GM21529 (cell line): ENCODE measurements around the gene AP1M1.
"Not testable (repeated sequence)": the region's sequence is repeated elsewhere in the genome, so short reads cannot be mapped to it uniquely, and the experiment has no call there.

Source experiments
- ATAC-seq: cut with Tn5 transposase; IDR thresholded peaks from one replicate; pipeline ENCODE4 v1.9.1; 2021; ENCODE audit not compliant: unreplicated experiment

AP1M1 gene

DNA sequence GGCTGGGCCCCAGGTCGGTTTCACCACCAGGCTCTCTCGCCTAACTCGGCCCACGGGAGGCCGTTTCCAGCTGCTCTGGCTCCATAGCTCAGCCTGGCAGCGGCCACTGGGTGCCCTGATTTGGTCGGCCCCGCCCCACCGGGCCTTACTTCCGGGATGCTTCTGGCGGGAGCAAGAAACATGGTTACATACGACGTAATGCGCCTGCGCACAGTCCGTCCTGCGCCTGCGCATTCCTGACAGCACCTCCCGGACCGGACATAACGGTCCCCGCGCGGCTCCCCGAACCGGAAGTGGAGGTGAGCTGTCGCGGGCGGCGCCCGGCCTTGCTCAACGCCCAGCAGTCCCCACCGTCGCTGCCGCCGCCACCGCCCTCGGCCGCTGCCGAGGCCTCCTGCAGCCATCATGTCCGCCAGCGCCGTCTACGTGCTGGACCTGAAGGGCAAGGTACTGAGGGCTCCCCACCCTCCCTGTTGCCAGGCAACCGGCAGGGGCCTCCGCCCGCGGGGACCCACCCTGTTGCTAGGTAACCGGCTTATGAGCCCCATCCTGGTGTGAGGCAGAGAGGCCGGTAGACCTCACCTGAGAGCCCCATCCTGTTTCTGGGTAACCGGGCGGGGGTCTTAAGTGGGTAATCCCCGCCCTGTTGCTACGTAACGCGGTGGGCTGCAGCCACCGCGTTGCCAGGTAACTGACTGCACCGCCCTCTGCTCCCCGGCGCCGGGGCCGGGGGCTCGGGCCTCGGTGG lies at the start of gene AP1M1:
TSS of gene AP1M1 (plus strand) at position 290 of the 748 bp plus-strand sequence. CDS start at position 406, 116 bp downstream.
- peak; percentile 79 for ATAC-seq

DNA sequence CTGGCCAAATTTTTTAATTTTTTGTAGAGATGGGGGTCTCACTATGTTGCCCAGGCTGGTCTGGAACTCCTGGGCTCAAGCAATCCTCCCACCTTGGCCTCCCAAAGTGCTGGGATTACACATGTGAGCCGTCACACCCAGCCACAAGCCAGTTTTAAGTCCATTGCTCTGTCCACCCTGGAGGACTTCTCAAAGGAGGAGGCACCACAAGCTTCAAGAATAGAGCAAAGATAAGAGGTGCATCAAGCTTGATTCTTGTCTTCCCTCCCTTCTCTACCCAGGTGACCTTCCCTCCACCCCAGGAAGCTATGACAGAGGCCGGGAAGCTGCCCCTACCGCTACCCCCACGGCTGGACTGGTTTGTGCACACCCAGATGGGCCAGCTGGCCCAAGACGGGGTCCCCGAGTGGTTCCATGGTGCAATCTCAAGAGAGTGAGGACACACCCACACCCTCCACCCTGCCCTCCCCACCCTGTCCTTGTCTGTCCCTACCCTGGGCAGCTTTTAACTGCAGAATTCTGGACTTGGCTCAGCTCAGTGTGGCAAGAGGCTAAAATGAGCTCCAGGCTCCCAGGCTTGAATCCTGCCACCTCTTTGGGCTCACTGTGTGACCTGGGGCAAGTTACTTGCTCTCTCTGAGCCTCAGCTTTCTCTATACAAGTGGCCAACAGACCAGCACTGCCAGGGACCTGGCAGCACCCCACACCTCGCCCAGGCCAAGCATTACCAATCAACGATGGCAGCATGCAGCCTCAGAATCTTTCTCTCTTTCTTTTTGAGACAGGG lies 49.1 kb upstream of the AP1M1 start:
- ATAC-seq = no peak

DNA sequence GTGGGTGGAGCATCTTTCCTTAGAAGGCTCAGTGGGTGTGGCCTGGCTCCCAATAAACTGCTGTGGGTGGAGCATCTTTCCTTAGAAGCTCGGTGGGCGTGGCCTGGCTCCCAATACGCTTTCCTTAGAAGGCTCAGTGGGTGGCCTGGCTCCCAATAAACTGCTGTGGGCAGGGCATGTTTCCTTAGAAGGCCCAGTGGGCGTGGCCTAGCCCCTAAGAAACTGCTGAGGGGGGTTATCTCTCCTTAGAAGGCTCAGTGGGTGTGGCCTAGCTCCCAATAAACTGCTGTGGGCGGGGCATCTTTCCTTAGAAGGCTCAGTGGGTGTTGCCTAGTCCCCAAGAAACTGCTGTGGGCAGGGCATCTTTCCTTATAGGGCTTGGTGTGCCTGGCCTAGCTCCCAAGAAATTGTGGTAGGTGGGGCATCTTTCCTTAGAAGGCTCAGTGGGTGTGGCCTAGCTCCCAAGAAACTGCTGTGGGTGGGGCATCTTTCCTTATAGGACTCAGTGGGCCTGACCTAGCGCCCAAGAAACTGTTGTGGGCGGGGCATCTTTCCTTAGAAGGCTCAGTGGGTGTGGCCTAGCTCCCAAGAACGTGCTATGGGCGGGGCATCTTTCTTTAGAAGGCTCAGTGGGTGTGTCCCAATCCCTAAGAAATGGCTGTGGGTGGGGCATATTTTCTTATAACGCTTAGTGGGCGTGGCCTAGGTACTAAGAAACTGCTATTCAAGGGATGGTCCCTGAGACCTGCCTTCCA lies 44.0 kb upstream of the AP1M1 start:
- no peak for ATAC-seq

DNA sequence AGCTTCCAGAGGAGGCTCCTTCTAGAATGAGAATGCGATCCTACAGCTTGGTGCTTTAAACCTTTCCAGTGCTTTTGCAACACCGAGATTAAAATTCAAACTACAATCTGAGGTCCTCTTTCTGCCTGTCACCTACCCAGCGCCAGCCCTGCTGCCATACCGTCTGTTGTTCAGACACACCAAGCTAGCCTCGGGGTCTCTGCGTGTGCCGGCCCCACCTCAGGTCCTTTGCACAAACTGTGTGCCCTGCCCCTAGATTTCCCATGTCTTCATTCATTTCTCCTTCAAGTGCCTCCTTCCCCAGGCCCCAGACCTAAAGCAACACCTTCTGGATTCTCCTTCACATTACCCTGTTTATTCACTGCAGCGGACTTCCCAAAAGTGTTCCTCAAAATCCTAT lies 43.2 kb upstream of the AP1M1 start:
- ATAC-seq = no peak

DNA sequence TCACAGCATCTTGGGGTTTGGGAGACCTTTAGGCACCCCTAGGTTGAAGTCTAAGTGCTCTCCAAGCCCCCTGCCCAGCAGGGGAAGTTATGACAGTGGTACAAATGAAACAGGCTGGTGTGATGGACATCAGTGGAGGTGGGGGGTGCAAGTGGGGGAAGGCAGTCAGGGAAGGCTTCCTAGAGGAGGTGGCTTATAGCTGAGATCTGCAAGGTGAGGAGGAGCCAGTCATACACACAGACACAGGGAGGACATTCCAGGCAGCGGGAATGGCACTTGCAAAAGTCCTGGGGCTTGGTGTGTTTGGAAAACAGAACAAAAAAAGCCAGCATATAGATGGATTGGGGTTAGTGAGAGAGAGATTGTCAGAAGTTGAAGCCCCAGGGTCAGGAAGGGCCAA lies 42.6 kb upstream of the AP1M1 start:
- no peak for ATAC-seq

DNA sequence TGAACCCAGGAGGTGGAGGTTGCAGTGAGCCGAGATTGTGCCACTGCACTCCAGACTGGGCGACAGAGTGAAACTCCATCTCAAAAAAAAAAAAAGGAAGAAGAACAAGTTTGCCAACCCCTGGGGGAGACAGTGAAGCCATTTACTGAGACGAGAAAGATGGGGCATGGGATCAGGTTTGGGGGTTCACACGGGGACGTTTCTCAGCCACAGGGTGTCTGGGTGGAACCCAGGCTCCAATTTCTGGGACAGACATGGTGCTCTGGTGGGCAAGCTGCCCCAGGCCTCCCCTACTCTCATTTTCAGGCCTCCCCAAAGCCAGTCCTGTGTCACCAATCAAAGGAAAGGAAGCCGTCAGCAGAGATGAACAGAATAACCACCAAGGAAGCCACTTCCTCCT lies 40.8 kb upstream of the AP1M1 start:
- ATAC-seq = no peak

DNA sequence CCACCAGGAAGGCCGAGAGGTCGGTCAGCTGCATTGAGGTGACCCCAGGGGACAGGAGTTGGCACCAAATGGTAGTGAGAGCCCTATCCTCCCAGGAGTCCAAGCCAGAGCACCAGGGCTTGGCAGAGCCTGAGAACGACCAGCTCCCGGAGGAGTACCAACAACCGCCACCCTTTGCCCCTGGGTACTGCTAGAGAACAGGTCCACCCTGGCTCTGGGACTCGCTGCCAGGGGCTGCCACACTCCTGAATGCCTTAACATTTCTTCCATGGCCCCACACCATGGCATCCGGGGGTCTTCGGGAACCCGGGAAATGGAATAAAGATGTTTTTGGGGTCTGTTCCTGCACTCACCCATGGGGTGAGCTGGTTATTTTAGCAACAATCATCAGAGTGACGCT lies 40.1 kb upstream of the AP1M1 start:
- no peak for ATAC-seq

DNA sequence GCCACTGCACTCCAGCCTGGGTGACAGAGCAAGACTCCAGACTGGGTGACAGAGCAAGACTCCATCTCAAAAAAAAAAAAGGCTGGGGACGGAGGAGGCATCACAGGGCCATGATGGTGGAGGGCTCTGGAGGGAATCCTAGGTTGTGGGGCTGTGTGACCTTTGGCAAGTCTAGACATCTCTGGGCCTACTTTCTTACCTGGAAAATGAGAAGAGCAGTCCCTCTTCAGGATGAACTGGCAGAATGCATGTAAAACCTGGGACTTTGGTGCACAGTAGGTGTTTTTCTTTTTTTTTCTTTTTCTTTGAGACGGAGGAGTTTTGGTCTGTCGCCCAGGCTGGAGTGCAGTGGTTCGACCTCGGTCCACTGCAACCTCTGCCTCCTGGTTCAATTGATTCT lies 38.1 kb upstream of the AP1M1 start:
- no peak for ATAC-seq

DNA sequence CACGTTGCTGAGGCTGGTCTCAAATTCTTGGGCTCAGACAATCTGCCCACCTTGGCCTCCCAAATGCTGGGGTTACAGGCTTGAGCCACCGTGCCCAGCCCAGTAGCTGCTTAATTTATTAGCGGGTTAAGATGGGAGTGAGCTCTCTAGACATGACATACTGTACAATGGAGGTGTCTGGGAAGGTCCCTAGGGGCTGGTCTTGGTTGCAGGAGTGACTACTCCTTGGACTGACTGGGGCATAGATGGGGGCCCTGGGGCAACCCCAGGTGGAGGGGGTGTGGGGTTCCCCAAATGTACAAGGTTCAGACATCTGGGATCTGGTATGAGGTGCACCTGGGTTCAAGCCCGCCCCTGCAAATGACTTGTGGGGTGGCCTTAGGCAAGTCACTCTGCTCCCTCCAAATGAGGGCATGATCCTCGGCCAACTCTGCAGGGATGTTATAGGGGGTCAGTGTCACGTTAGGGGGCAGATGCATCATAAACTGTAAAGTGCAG lies 37.2 kb upstream of the AP1M1 start:
- ATAC-seq = no peak

DNA sequence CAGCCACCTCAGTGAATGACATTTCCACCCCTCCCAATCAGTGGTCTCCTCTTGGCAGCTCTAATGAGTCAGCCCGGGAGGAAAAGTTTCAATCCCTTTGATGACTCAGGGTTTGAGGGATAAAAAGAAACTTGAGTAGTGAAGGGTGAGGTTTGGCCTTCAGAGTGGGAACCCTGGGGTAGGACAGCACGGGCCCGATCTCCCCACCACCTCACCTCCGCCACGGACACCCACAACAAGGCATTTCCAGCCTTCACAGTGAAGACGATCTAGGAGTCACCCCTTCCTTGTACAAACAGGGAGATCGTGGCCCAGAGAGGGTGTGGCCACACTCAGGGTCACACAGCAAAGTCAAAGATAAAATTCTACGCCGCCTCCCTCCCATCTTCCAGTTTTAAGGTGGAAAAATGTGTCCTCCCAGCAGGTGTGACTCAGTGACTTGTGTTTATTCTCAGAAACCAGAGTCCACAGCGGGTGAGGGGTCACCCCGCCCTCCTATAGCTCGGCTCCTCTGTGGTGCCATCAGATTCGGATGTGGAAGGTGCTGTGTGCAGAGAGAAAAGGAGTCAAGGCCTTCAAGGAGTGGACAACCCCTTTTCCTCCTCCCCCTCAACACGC lies 36.7 kb upstream of the AP1M1 start:
- no peak for ATAC-seq

DNA sequence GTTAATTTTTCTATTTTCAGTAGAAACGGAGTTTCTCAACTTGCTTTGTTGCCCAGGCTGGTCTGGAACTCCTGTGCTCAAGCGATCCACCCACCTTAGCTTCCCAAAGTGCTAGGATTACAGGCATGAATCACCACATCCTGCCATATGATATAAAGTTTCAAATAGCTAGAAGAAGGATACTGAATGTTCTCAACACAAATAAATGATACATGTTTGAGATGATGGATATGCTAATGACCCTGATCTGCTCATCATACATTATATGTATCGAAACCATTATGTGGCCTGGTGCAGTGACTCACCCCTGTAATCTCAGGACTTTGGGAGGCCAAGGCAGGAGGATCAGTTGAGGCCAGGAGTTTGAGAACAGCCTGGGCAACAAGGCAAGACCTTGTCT lies 35.9 kb upstream of the AP1M1 start:
- ATAC-seq = no peak

DNA sequence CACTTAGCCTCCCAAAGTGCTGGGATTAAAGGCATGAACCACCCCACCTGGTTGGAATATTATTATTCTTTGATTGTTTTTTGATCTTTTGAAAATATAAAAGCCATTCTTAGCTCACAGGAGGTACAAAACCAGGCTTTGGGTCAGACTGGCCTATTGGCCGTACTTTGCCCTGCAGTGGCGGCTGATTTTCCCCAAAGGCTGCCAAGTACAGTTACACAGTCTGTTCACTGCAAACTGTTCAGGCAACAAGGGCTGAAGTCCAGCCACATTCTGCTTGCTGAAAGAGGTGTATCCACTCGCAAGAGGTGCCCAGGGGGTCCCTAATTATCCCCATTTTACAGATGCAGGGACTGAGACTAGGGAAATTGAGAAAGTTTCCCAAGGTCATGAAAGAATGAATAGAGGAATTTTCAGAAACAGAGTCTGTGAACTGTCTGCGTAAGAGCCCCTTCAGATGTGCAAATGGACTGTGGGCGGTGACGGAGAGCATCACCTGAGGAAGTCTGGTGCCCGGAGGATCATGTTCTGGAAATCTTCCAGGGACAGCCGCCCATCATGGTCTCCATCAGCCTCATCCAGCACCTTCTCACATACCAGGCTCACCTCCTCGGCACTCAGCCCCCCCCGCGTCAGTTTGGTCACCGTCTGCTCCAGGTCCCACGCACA lies 33.4 kb upstream of the AP1M1 start:
- ATAC-seq = no peak

DNA sequence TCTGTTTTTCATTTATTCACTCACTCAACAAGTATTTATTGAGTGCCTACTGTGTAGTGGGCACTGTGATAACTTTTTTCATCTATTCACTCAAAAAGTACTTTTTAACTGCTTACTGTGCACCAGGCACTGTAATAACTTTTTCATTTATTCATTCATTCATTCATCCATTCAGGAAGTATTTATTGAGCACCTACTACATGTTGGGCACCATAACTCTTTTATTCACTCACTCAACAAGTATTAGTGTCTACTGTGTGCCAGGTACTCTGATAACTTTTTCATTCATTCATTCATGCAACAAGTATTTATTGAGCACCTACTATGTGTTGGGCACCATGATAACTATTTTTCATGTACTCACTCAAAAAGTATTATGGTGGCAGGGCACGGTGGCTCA lies 31.3 kb upstream of the AP1M1 start:
- ATAC-seq = no peak

DNA sequence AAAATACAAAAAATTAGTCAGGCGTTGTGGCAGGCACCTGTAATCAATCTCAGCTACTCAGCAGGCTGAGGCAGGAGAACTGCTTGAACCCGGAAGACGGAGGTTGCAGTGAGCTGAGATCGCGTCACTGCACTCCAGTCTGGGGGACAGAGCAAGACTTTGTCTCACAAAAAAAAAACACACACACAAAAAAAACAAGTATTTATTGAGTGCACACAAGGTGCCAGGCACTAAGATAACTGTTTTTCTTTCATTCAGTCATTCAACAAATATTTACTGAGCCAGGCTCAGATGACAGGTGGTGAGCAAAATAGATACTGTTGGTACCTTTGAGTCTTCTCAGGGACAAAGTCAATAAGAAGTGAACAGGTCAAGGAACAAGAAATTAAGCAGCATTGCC lies 30.7 kb upstream of the AP1M1 start:
- ATAC-seq = no peak

DNA sequence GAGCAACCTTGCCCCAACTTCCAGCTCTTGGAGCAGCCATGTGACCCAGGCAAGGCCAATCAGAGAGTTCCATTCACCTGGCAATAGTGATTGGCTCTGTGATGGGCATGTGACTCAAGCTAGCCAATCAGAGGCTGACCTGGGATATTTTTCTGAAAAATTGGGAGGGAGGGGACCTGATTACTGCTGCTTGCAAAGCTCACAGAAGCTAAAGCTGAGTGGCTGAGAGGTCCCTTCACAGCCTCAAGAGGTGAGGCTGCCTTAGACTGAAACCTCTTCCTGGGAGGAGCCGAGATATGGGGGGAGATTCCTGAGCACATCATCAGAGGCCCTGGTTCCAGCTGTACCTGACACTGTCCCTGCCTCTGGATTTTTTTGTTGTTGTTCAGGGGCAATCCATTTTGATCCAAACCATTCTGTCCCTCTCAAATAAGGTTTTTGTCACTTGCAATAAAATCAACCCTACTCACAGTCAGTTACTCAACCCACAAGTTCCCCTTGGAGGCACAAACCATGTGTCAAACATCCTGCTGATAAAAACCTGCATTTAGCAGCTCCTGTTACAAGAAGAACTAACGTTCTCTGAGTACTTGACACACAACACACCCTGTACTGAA lies 29.1 kb upstream of the AP1M1 start:
- no peak for ATAC-seq

DNA sequence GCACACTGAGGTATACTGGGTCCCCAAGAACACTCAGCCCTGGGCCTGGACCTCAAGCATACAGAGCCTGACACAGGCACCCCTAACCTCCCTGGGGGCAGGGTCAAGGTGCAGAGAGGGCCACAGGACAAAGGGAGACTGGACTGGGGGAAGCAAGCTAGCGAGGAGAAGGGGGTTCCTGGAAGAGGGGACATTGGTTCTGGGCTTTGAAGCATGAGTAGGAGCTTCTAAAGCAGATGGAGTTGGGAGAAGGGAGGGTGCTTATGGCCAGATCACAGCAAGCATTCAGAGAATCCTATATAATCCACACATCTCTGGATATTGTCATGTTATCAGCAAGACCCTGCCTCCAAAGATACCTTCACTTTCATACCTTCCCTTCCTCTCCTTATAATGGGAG lies 27.6 kb upstream of the AP1M1 start:
- ATAC-seq = no peak

DNA sequence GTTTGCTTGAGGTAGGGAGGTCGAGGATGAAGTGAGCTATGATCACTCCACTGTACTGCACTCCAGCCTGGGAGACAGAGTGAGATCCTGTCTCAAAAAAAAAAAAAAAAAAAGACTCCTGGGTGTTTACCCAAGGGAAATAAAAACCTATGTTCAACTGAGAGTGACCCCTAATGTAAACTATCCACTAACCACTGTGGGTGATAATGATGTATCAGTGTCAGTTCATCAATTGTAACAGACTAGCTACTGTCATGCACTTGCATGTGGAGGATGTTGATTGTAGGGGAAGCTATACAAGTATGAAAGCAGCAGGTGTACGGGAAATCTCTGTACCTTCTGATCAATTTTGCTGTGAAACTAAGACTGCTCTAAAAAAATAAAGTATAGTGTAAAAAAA lies 21.8 kb upstream of the AP1M1 start:
- ATAC-seq = no peak

DNA sequence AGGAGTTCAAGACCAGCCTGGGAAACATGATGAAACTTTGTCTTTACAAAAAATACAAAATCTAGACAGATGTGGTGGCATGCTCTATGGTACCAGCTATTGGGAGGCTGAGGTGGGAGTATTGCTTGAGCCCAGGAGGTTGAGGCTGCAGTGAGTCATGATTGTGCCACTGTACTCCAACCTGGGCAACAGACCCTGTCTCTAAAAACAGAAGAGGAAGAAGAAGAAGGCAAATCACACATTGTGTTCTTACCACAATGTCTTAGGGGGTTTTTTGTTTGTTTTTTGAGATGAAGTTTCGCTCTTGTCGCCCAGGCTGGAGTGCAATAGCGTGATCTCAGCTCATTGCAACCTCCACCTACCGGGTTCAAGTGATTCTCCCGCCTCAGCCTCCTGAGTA lies 18.8 kb upstream of the AP1M1 start:
- not testable (repeated sequence) for ATAC-seq

DNA sequence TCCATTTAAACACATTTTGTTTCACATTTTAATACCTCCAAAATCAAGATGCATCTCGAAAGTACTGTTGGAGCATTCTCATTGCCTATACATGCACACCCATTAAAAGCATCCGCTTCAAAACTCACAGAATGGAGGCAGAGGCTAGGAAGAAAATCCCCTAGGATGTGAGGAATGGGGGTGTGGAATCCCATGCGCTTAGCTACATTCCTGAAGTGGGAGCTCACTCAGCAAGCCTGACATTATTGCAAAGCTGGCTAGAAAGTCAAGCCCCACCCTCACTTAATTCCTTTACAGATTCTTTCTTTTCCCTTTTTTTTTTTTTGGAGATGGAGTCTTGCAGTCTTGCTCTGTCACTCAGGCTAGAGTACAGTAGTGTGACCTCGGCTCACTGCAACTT lies 17.1 kb upstream of the AP1M1 start:
- no peak for ATAC-seq

DNA sequence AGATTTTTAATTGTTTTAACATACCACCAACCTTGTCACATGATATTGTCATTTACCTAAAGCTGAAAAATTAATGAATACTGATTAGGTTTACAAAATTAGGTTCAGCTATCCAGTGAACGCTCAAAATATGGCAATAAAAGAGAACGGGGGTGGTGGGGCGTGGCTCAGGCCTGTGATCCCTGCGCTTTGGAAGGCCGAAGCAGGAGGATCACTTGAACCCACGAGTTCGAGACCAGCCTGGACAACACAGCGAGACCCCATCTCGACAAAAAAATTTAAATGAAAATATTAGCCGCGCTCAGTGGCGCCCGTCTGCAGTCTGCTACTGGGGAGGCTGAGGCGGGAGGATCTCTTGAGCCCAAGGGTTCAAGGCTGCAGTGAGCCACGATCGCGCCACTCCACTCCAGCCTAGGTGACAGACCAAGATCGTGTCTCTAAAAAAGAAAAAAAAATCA lies 13.0 kb upstream of the AP1M1 start:
- no peak for ATAC-seq
